HG02678 (cell line): ENCODE data around the gene MMP2.
A peak's percentile ranks its signal among the peaks of the same experiment; 100 is the strongest.

ENCODE experiments used
- ATAC-seq: cut with Tn5 transposase; IDR thresholded peaks from one replicate; pipeline ENCODE4 v1.9.1; 2021; ENCODE audit warnings: mild to moderate bottlenecking, moderate library complexity; ENCODE audit not compliant: unreplicated experiment

Gene MMP2

DNA sequence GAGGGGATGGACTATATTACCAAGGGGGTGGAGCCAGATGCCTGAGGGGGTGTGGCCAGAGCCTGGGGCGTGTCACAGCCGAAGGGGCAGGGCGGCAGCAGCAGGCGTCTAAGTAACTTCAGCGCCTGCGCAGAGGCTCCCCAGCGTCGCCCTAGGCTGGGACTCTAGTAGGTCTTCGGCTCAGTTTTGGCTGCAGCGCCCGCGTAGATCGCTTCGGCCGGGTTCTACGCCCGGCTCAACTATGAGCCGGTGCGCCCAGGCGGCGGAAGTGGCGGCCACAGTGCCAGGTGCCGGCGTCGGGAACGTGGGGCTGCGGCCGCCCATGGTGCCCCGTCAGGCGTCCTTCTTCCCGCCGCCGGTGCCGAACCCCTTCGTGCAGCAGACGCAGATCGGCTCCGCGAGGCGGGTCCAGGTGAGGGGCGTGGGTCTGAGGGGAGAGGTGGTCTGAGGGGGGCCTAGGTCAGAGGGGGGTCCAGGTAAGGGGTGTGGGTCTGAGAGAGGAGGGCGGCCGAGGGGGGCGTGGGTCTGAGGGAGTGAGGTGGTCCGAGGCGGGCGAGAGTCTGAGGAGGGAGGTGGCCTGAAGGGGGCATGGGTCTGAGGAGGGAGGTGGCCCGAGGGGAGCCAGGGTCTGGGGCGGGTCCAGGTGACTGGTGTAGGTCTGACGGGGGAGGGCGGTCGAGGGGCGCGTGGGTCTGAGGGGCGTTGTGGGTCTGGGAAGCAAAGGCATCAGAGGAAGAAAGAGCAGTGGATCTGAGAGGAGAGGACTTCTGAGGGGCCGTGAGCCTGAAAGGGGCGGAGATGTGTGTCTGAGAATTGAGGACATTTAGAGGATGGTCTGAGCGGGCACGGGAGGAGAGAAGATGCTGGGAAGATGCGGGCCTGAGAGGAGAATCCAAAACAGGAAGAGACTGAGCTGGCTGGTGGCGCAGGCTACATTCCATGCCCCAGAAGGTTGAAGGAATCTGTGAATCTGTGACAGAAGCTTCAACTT lies 30.2 kb downstream of the MMP2 start, which contains the start of gene LPCAT2:
Gene LPCAT2 (plus strand): TSS at position 132 of the 991 bp plus-strand sequence. CDS start 110 bp downstream, at position 242.
- ATAC-seq = peak; percentile 44

DNA sequence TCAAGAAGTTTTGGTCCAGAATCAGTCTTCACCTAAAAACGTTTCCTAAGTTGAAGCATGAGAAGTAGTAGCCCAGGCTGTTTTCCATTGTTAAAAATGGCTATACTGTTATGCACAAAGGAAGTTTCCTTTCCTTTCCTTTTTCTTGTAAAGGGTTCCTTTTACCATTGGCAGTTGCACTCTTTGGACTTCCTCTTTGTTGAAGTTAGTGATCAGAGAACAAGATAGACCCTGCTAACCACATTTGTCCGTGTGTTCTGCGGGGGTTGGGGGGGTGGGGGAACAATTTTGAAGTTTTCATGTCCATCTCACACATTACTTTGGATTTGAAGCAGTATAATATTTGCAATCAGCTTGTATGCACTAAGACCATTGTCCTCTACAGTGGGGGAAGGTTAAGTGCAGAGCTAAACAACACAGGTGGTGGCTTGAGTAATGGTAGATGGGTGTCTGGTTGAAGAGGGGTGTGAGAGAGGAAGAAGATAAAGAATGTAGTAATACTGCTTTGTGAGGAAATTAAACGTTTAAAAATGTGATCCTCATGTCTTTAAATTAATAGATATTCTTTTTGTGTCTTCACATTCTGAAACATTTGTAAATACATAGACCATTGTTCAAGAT lies 31.3 kb downstream of the MMP2 start:
- ATAC-seq = no peak

DNA sequence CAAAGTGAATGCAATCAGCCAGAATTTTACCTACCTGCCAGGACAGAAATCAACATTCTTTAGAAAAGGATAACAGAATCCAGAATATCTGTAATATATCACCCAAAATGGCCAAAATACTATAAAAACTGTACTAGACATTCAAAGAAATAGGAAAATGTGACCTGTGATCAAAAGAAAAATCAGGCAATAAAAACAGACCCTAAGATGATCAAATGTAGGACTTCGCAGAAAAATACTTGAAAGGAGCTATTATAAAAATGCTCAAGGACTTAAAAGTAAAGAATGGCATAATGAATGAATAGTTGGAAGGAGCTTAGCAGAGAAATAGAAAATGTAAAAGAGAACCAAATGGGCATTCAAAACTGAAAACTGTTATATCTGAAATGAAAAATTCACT lies 33.9 kb downstream of the MMP2 start:
- no peak for ATAC-seq

DNA sequence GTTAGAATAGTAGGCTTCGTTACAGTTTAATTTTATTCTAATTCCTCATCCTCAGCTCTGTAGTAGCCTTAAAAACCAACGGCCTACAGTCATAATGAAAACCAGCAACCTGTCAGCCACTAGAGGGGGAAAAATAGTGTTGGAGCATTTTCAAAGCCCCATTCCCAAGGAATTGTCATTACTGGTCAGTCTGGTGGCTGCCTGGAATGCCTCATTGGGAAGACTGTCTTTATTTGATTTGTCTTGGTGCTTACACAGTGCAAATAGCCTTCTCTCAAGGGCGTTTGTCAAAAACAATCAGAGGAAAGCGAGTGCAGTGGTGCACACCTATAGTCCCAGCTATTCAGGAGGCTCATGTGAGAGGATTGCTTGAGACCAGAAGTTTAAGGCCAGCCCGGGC lies 34.6 kb downstream of the MMP2 start:
- no peak for ATAC-seq

DNA sequence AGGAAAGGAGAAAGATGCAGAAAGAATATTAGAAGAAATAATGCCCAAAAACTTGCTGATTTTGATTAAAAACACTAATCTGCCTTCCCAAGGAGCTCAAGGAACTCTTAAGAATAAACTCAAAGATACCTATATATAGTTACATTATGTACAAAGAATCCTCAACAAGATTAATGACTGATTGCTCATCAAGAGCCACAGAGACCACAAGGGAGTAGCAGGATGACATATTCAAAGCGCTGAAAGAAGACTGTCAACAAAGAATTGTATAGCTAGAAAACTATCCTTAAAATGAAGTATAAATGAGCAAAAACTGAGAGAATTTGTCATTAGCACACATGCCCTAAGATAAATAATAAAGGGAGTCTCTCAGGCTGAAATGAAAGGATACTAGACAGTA lies 36.1 kb downstream of the MMP2 start:
- no peak for ATAC-seq

DNA sequence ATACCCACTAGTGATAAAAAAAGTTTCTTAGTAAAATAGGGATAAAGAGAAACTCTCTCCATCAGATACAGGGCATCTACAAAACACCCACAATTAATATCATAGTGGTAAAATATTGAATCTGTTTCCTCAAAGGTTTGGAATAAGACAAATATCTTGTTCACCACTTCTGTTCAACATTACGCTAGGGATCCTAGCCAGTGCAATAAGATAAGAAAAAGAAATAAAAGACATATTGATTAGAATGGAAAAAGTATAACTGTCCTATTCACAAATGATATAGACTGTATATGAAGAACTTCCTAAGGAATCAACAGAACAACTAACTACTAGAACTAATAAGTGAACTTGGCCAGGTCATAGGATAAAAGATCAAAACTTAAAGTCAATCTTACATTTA lies 42.8 kb downstream of the MMP2 start:
- ATAC-seq = no peak

DNA sequence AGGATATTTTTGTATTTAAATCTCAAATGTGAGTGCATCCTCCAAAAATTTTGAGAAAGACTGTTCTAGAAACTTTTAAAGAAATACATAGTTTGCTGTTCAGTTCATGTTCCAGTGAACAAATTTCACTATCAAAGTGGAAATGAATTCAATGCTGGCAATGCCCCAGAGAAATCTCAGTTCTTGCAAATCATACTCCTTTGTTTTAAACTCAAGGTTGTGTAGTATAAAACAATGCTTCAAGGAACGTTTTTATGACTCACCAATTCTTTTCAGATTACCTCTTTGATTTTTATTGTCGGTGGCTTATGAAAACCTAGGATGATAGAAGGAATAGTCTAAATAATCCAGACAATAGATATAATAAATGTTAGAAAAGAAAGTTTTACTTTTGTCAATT lies 47.4 kb downstream of the MMP2 start:
- ATAC-seq = no peak

DNA sequence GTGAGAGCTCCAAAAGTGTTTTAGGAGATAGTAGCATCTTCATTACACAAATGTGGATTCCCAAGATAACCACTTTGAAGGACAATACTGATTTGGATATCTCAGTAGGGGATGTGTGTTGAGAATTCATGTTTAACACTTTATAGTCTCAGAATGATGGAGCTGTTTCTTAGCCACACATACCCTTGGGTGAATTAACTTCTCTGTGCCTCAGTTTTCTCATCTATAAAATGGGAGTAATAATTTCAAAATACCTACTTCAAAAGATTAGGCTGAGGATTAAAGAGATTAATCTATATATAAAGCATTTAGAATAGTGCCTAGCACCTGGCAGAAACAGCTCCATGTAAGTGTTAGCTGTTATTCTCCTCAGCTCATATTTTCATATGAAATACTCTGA lies 48.9 kb downstream of the MMP2 start:
- ATAC-seq = no peak

DNA sequence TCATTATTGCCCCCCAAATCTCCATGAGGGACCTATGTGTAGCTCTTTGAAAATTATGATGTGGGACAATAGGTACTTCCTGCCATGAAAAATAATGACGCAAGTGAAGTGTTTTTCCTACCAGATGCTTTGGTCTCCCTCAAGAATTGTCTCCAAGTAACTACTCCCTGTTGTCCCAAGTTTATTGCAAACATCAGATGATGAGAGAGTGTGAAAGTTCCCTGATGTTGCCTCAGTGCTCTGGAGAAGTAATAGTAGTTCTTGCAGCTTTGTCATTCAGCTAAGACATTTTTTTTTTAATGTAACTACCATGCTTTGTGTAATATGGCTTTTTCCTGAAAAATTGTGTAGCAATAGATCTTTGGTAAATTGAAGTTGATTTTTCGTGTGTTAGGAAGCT lies 50.0 kb downstream of the MMP2 start:
- ATAC-seq = no peak

DNA sequence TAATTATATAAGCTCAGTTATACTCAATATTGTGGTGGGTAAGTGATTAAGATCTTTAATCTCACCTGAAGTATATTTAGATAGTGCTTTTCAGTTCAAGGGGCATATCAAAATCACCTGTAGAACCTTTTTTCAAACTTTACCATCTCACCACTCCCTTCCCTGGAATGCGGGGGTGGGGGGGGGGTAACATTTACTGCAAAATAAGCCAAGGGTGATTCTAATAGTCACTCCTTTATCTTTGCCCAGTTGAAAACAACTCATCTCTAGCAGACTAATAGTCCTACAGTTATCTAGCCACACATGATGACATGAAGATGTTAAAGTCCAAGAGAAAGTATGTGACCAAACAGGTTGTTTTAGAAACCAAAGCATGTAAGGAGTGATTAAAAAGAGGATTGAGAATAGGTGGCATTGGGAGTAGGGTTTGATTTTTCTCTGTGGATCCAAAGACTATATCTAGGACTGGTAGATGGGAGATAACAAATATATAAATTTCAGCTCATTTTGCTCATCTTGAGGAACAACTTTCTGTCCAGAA lies 51.4 kb downstream of the MMP2 start:
- ATAC-seq = no peak

DNA sequence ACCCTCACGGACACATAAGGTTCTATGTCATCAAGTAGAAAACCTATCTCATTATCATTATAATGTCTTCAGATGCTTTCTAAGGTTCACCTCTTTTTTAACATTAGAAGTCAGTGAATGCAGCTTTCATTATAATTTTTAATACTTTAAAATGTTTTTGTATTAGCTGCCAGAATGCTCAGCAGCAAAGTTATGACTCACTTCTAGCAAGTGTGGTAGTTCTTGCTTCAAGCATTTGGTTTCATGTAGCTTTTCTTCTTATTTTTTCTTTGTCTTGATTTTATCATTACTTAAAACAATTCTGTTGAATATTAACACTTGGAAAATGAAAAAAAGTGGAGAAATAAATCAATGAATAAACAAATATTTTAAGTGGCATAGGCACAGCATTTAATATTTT lies 53.2 kb downstream of the MMP2 start:
- ATAC-seq = no peak

DNA sequence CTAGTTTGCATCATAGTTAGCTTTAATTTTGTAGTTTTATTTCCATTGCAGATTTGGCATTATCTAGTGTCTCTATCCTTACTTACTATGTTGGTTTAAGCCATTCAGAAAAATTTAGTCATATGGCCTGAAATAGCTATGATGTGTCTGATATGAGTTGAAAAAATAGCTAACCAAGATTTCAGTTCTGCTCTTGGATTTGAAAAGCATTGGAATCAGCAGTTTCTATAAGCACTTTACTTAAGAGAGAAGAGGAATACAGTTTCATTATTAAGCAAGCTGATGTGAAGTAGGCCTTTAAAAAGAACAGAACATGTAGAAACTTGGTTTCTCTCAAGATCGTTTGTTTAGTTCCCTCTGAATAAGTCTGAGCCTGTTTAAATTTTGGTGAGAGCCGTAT lies 55.8 kb downstream of the MMP2 start:
- ATAC-seq = no peak

DNA sequence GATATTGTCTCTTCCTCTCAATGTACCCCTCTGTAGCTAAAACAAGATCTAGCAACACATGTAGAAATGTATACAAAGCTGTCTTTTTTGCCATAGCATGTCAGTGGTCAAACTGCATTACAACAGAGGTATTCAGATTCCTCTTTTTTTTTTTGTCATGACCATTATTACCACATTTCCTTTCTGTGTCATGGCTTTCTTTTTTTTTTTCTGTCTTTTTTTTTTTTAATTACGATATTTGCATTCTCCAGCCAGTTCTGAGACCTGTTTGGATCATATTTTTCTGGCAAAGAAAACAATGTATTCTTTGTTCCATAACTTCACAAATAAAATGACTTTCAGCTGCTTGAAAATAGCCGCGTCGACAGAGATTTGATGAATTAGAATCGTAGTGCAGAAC lies 60.1 kb downstream of the MMP2 start:
- no peak for ATAC-seq

DNA sequence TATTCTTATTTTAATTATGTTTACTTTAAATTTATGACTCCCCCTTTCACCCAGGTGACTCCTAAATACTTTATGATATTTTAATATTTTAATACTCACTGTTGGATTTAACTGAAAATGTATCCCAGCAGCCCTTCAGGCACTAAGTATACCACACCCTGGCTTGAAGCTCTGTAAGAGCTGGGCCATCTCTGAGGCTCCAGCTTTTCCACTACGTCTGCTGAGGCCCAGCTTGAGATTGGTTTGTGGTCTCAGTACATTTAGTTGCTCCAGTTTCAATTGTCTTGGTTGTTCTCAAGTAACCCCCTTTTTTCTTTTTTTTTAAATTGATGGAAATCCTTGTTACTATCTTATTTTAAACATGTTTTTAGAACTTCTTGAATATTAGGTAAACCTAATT lies 60.5 kb downstream of the MMP2 start:
- no peak for ATAC-seq

DNA sequence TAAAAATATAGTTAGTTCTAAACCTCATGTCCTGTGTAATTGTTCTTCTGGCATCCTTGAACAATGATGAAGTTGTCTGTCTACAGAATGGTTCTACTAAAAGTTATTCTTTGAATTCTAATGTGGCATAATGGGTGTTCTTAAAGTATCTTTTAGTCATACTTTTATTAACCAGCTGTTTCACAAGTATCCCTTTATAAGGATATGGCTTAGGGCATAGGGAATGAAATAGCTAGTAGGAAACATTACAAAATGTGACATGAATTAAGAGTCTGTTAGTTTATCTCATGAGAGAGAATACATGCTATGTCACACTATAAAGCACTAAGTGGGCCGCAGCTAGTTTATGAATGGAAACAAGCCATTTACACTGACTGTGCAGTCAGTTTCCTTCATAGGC lies 61.2 kb downstream of the MMP2 start:
- no peak for ATAC-seq

DNA sequence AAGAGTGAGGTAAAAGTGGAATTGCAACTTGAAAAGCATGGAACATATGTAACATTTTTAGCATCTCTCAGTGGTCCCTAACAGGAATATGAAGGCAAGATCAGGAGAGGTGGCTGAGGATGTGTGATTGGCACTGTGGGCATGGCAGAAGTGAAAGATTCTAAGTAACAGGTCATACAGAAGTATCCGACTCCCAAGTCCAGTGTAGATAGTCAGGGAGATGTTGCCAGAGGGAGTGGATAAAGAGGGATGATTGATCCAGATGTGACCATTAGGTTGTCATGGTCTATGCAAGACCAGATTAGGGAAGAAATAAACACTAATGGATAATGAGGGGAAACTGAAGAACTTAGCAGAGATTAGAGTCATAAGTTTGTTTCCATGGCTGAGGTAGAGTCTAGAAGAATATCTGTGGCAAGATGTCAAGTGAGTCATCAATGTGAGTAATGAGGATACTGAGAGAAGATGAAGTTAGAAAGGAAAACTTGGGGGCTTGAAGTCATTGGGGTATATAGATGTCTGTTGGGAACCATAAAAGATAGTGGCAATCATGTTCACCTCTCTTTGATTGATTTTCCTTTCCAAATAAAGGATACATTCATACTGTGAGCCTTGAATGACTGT lies 63.6 kb downstream of the MMP2 start:
- no peak for ATAC-seq

DNA sequence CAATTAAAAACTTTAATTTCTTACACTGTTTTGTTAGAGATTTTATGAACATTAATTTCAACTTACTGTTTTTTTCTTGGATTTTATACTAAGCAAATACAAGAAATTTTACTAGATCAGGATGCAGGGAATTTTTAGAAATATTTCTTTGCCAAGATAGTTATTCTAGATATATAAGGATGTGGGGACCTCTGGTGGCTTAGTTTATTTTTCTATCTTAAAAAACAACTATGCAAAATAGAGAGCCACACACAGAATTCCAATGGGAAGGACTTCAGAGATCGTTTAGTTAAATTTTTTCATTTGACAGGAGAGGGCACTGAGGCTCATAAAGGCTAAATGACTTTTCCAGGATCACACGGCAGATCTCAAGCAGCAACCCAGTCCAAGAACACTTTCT lies 64.5 kb downstream of the MMP2 start:
- ATAC-seq = no peak

DNA sequence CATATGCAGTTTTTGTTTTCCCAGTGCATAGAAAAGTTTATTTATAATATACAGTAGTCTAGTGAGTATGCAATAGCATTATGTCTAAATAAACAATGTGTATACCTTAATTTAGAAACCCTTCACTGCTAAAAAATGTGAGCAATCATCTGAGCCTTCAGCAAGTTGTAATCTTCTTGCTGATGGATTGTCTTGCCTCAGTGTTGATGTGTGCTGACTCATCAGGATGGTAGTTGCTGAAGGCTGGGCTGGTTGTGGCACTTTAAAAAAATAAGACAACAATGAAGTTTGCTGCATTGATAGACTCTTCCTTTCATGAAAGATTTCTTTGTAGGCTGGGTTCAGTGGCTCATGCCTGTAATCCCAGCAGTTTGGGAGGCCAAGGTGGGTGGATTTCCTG lies 73.6 kb downstream of the MMP2 start:
- ATAC-seq = no peak

DNA sequence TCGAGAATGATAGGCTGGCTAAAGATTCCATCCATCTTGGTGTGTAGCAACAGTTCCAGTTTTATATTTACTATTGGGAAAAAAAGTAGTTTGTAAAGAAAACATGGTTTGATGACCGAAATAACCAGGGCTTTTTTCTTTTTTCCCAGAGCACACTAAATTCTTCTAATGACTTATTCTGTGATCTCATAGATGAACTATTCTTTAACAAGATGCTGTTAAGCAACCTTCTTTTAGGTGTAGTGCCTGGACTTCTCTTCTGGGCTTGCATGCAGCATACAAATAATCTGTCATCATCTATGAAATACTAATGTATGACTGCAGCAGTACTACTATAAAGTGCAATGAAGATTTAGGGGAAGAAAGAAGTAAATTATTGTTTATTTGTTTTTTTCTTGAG lies 76.4 kb downstream of the MMP2 start:
- ATAC-seq = no peak
